Bronchial epithelial cell (primary cell): ENCODE measurements around the gene TBC1D10A. TPM values are rescaled to one million over a fixed set of nuclear protein-coding genes. Genes with fewer than 3 reads are reported as not detected.

Experiments
- DNase-seq: peaks from one replicate; pipeline ENCODE4 v3.0.0-alpha.2; 2010; ENCODE audit warnings: low read depth
- FAIRE-seq: peaks from 2 replicates; lab custom pipeline; 2011; peaks lifted over from hg19 to GRCh38; lab: Jason Lieb, UNC
- H3K27me3 ChIP-seq: 2 replicates; pipeline ENCODE4 v1.5.1; 2011; ENCODE audit warnings: low read length; ENCODE audit not compliant: control insufficient read depth, insufficient read depth
- H3K36me3 ChIP-seq: 2 replicates; pipeline ENCODE4 v1.5.1; 2011; ENCODE audit warnings: low read length; ENCODE audit not compliant: control insufficient read depth, insufficient read depth
- H3K4me3 ChIP-seq: 2 replicates; pipeline ENCODE4 v1.5.1; 2011; ENCODE audit warnings: mild to moderate bottlenecking, low read depth, low read length, control low read depth
- total RNA-seq: library from RNA; depleted of rRNA; stranded (reverse); fragments of >200 nt; gene quantifications from 2 replicates; pipeline ENCODE4 v1.2.1, GENCODE V29; 2014
- TF ChIP-seq, protein P1 (sequence below): IDR thresholded peaks from 2 replicates; pipeline ENCODE4 v1.5.1; 2011; ENCODE audit warnings: mild to moderate bottlenecking, moderate library complexity, low read length, control low read depth, inconsistent platforms; ENCODE audit not compliant: insufficient read depth, severe bottlenecking

The TBC1D10A gene
- total RNA-seq, 1 donor from 2014 or later, result 6.6 TPM

DNA sequence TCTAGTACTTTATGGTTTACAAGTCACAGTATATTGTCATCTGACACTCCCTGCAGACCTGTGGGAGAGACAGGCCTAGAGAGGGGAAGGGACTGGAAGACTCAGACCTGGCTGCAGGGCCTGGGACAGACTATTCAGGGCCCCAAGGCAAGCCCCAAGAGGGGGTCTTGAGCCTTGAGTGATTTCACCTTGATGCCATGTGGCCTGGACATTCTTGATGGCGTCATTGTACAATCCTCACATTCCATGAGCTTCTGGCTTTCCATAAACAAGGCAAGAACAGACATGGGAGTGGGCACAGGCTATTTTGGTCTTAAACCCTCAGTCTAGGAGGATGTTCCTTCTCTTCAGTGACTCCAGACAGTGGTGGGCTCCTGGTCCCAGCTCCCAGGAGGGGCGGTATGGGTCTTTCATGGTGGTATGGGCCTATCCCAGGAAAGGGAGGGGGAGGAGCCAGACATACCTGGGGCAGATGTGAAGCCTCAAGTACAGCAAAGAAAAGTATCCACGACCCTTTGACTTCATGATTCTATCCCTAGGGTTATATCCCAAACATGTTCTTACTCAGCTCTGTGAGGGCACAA is 1.8 kb upstream of the TBC1D10A start:
- no peak for DNase-seq
- peaks cover 5% of the 10 kb centered on the region for H3K36me3 ChIP-seq
- H3K27me3 ChIP-seq, result no peaks in the 10 kb centered on the region
- TF ChIP-seq, protein P1, sequence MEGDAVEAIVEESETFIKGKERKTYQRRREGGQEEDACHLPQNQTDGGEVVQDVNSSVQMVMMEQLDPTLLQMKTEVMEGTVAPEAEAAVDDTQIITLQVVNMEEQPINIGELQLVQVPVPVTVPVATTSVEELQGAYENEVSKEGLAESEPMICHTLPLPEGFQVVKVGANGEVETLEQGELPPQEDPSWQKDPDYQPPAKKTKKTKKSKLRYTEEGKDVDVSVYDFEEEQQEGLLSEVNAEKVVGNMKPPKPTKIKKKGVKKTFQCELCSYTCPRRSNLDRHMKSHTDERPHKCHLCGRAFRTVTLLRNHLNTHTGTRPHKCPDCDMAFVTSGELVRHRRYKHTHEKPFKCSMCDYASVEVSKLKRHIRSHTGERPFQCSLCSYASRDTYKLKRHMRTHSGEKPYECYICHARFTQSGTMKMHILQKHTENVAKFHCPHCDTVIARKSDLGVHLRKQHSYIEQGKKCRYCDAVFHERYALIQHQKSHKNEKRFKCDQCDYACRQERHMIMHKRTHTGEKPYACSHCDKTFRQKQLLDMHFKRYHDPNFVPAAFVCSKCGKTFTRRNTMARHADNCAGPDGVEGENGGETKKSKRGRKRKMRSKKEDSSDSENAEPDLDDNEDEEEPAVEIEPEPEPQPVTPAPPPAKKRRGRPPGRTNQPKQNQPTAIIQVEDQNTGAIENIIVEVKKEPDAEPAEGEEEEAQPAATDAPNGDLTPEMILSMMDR, result no peak
- no peak overlapping the region for H3K4me3 ChIP-seq
- peak; percentile 32 for FAIRE-seq

DNA sequence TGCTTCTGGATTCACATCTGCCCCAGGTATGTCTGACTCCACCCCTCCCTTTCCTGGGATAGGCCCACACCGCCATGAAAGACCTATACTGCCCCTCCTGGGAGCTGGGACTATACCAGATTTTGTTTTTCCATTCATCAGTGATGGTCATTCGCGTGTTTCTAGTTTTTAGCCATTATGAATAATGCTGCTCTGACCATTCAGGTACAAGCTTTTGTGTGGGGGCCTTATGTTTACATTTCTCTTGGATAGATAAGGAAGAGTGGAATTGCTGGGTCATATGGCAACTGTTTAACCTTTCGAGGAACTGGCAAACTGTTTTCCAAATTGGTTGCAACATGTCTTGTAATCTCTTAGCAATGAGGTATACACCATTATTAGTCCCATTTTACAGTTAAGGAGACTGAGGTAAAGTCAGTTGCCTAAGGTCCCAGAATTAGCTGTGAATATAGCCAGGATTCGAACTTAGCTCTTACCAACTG is 1.2 kb upstream of the TBC1D10A start:
- no peak overlapping the region for H3K4me3 ChIP-seq
- DNase-seq, result peak; percentile 56
- peaks cover 2% of the 10 kb centered on the region for H3K36me3 ChIP-seq
- no peaks in the 10 kb centered on the region for H3K27me3 ChIP-seq
- no peak for FAIRE-seq
- TF ChIP-seq, protein P1, result peak; percentile 49

DNA sequence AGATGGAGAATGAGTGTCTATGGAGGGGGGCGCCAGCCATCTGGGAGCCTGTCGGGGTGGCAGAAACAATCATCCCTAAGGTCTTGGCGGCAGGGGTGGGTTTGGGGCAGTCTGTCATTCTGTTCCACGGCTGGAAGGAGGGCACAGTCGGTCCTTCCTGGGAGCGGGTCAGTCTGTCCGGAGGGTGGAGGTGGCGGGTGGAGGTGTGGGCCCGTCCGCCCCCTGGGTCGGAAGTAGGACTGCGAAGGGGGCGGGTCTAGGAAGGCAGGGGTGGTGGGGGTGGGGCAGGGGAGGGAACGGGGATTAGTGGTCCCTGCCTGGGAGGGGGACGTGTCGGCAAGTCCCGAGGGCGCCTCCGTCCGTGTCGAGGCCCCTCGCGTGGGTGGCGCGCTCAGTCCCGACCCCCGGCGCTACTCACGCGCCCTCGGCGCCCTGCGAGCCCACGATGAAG is 461 bp downstream of the TBC1D10A start:
- FAIRE-seq (no peak), DNase-seq (no peak)
- TF ChIP-seq, protein P1, result no peak
- peak overlapping the region; percentile 94 for H3K4me3 ChIP-seq
- no peaks in the 10 kb centered on the region for H3K27me3 ChIP-seq
- peaks cover 2% of the 10 kb centered on the region for H3K36me3 ChIP-seq

DNA sequence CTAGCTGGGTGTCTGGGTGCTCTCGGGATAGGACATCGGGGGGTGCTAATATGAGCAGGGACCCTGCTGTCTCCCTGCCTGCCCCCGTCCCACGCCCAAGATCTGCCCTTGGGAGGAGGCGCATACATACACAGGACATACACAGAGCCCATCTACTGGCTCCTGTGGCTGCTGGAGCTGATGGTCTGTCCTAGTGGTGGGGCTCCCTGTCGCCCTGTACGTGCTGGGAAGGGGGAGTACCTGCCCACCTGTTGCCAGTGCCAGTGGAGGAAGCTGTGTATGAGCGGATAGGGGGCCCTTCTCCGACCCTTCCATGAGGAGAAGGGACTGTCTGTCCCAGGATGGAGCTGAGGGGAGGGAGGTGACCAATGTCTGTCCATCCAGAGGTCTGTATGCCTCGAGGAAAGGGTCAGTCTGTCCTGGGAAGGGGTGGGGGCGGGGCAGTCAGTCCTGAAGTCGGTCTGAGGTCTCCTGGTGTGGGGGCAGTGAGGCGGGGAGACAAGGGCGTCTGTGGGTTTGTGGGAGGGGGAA is 952 bp downstream of the TBC1D10A start:
- DNase-seq (no peak), FAIRE-seq (no peak)
- peaks cover 1% of the 10 kb centered on the region for H3K36me3 ChIP-seq
- TF ChIP-seq, protein P1, result no peak
- no peaks in the 10 kb centered on the region for H3K27me3 ChIP-seq
- peak overlapping the region; percentile 94 for H3K4me3 ChIP-seq

DNA sequence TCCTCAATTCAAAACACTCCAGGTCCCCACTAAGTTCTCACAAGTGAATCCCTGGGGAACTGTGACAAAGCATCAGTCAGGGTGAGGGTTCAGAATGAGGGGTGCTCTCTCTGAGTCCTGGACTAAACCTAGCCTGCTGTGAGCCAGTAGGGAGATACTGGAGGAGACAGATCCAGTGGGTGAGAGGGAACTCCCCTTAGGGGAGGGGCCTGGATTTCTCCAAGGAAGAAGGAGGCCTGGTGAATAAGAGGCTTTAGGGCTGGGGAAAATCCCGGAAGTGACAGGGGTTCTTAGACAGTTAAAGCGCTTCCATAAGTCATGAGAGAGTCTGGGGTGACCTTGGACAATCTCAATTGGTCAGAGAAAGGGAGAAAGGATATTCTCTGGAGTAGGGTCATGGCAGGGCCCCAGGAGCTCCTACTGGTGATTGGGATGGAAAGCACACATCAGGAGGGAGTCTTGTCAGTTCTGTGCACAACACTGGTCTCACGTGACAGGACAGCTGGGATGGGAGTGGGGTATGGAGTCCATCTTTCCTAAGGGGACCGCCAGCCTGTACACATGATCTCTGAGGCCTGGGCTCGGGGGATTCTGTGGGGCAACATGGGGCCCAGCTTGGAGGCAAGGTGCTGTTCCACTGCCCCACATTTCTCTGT is 1.5 kb downstream of the TBC1D10A start:
- TF ChIP-seq, protein P1, result no peak
- Histone ChIP-seq H3K27me3 (no peaks in the 10 kb centered on the region), H3K4me3 (peak overlapping the region; percentile 94), H3K36me3 (peaks cover 2% of the 10 kb centered on the region)
- FAIRE-seq (no peak), DNase-seq (peak; percentile 90)
